ENCODE data around the gene LMAN1L.

The LMAN1L gene

GRCh38 chr15:74792227-74793016 is 20.2 kb upstream of the LMAN1L start:
- Histone ChIP-seq H3K79me2 (ENCODE audit: low read length) (peaks cover 96% of the 10 kb centered on the region), H3K9me2 (replicated peaks; ENCODE audit: insufficient read depth, low read length) (no peaks in the 10 kb centered on the region), H3K9ac (ENCODE audit: low read length) (no peak overlapping the region), H3K4me1 (ENCODE audit: low read length) (peaks cover 59% of the 10 kb centered on the region), H3K9me3 (replicated peaks; ENCODE audit: insufficient read depth, low read length) (no peaks in the 10 kb centered on the region), H3K27me3 (replicated peaks; ENCODE audit: insufficient read depth, low read length) (no peaks in the 10 kb centered on the region), H3K27ac (ENCODE audit: low read length) (peak overlapping the region; percentile 8; the same call in 1 of the 2 replicates), H4K20me1 (ENCODE audit: insufficient read depth, low read length) (peaks cover 25% of the 10 kb centered on the region), H2AFZ (ENCODE audit: low read length) (no peak overlapping the region), H3K36me3 (replicated peaks; ENCODE audit: insufficient read depth, low read length) (no peaks in the 10 kb centered on the region; the same call in 1 of the 2 replicates), H3K4me3 (ENCODE audit: low read length) (no peak overlapping the region), H3K4me2 (ENCODE audit: low read depth, low read length) (0 out of 2 replicates have a peak overlapping the region, but pooled peaks have one; percentile 11), H3F3A (ENCODE audit: insufficient read depth, low read length) (peaks cover 52% of the 10 kb centered on the region)
- TF ChIP-seq EZH2 (optimal IDR thresholded peaks at IDR 0.05; ENCODE audit: low read depth, low read length) (no peak), EZH2phosphoT487 (IDR thresholded peaks at IDR 0.05; ENCODE audit: low read length) (no peak), CTCF (IDR thresholded peaks at IDR 0.05; ENCODE audit: low read length) (no peak)
- DNase-seq: no peak

- DNase-seq: no peak
- no peaks in the 10 kb centered on the region for H3K9me2 ChIP-seq (replicated peaks; ENCODE audit: insufficient read depth, low read length)
- H3F3A ChIP-seq (ENCODE audit: insufficient read depth, low read length): peaks cover 52% of the 10 kb centered on the region
- H3K79me2 ChIP-seq (ENCODE audit: low read length): peaks cover 100% of the 10 kb centered on the region
- H3K9ac ChIP-seq (ENCODE audit: low read length): no peak overlapping the region
- no peaks in the 10 kb centered on the region for H3K9me3 ChIP-seq (replicated peaks; ENCODE audit: insufficient read depth, low read length)
- peaks cover 63% of the 10 kb centered on the region for H3K4me1 ChIP-seq (ENCODE audit: low read length)
- TF ChIP-seq EZH2phosphoT487 (IDR thresholded peaks at IDR 0.05; ENCODE audit: low read length) (no peak), EZH2 (optimal IDR thresholded peaks at IDR 0.05; ENCODE audit: low read depth, low read length) (no peak), CTCF (IDR thresholded peaks at IDR 0.05; ENCODE audit: low read length) (no peak)
- H3K4me3 ChIP-seq (ENCODE audit: low read length): no peak overlapping the region
- H3K36me3 ChIP-seq (replicated peaks; ENCODE audit: insufficient read depth, low read length): no peaks in the 10 kb centered on the region; the same call in 1 of the 2 replicates
- no peaks in the 10 kb centered on the region for H3K27me3 ChIP-seq (replicated peaks; ENCODE audit: insufficient read depth, low read length)
- peaks cover 35% of the 10 kb centered on the region for H4K20me1 ChIP-seq (ENCODE audit: insufficient read depth, low read length)
- no peak overlapping the region for H2AFZ ChIP-seq (ENCODE audit: low read length)
- no peak overlapping the region; the same call in 1 of the 2 replicates for H3K27ac ChIP-seq (ENCODE audit: low read length)
- H3K4me2 ChIP-seq (ENCODE audit: low read depth, low read length): no peak overlapping the region
Observed at GRCh38 chr15:74793135-74794028, 19.3 kb upstream of the LMAN1L start.

GRCh38 chr15:74794248-74794969 is 18.2 kb upstream of the LMAN1L start:
- H3K27ac ChIP-seq (ENCODE audit: low read length): no peak overlapping the region
- no peaks in the 10 kb centered on the region; the same call in 1 of the 2 replicates for H3K36me3 ChIP-seq (replicated peaks; ENCODE audit: insufficient read depth, low read length)
- TF ChIP-seq EZH2phosphoT487 (IDR thresholded peaks at IDR 0.05; ENCODE audit: low read length) (no peak), CTCF (IDR thresholded peaks at IDR 0.05; ENCODE audit: low read length) (no peak), EZH2 (optimal IDR thresholded peaks at IDR 0.05; ENCODE audit: low read depth, low read length) (no peak)
- H3K9me2 ChIP-seq (replicated peaks; ENCODE audit: insufficient read depth, low read length): no peaks in the 10 kb centered on the region
- no peak for DNase-seq
- no peak overlapping the region for H3K4me3 ChIP-seq (ENCODE audit: low read length)
- peaks cover 35% of the 10 kb centered on the region for H4K20me1 ChIP-seq (ENCODE audit: insufficient read depth, low read length)
- H3K9ac ChIP-seq (ENCODE audit: low read length): no peak overlapping the region
- peaks cover 65% of the 10 kb centered on the region for H3K4me1 ChIP-seq (ENCODE audit: low read length)
- peaks cover 99% of the 10 kb centered on the region for H3K79me2 ChIP-seq (ENCODE audit: low read length)
- H3K27me3 ChIP-seq (replicated peaks; ENCODE audit: insufficient read depth, low read length): no peaks in the 10 kb centered on the region
- H3K9me3 ChIP-seq (replicated peaks; ENCODE audit: insufficient read depth, low read length): no peaks in the 10 kb centered on the region
- H3F3A ChIP-seq (ENCODE audit: insufficient read depth, low read length): peaks cover 52% of the 10 kb centered on the region
- H2AFZ ChIP-seq (ENCODE audit: low read length): no peak overlapping the region
- H3K4me2 ChIP-seq (ENCODE audit: low read depth, low read length): no peak overlapping the region
